Activated naive CD8-positive, alpha-beta T cell (primary cell): Measurements from ENCODE around the gene SEZ6L2.
"Not testable (repeated sequence)": the region's sequence is repeated elsewhere in the genome, so short reads cannot be mapped to it uniquely, and the experiment has no call there.

Experiments used
- H3K27ac Mint-ChIP-seq: one replicate; pipeline ENCODE4 v1.8.0; 2021; ENCODE audit warnings: mixed read lengths
- H3K27me3 Mint-ChIP-seq: one replicate; pipeline ENCODE4 v1.8.0; 2021; ENCODE audit warnings: mixed read lengths
- H3K36me3 Mint-ChIP-seq: one replicate; pipeline ENCODE4 v1.8.0; 2021; ENCODE audit warnings: mixed read lengths
- H3K4me1 Mint-ChIP-seq: one replicate; pipeline ENCODE4 v1.8.0; 2021; ENCODE audit warnings: low read depth, mixed read lengths
- H3K4me3 Mint-ChIP-seq: one replicate; pipeline ENCODE4 v1.8.0; 2021; ENCODE audit warnings: mild to moderate bottlenecking, mixed read lengths
- H3K9me3 Mint-ChIP-seq: one replicate; pipeline ENCODE4 v1.8.0; 2021; ENCODE audit warnings: low read depth, mixed read lengths

SEZ6L2 gene

DNA sequence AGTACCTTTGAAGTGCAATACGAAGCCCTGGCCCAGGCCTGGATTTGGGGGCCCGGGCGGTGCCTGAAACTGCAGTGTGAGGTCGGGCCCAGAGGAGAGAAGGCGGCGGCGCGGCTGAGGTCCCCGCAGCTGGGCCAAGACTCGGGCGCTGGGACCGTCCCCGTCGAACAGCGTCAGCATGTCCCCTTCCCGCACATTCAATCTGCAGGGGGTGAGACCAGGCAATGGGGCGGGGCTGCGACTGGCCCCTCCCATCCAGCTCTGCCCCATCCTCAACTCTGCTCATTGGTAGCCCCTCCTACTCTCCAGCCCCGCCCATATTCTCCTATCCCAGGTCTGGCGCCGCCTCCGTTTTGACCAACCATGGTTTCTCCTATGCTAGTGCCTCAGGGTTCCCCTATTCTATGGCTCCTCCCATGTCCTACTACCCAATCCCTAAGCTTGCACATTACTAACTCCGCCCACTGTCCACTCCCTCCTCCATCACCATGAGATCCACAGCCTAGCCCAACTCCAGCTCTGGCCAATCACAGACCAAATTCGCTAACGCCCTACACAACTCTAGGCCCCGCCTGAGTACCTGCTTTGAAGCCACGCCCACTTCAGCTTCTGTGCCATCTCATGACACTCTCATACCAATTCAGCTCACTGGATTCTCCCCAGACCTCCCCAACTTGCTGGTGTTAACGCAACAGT is 21.9 kb downstream of the SEZ6L2 start:
- H3K9me3 Mint-ChIP-seq: no peaks in the 10 kb centered on the region
- H3K4me1 Mint-ChIP-seq: peaks cover 12% of the 10 kb centered on the region
- peak overlapping the region; percentile 71 for H3K4me3 Mint-ChIP-seq
- H3K36me3 Mint-ChIP-seq: no peaks in the 10 kb centered on the region
- peaks cover 7% of the 10 kb centered on the region for H3K27me3 Mint-ChIP-seq
- H3K27ac Mint-ChIP-seq: no peak overlapping the region

DNA sequence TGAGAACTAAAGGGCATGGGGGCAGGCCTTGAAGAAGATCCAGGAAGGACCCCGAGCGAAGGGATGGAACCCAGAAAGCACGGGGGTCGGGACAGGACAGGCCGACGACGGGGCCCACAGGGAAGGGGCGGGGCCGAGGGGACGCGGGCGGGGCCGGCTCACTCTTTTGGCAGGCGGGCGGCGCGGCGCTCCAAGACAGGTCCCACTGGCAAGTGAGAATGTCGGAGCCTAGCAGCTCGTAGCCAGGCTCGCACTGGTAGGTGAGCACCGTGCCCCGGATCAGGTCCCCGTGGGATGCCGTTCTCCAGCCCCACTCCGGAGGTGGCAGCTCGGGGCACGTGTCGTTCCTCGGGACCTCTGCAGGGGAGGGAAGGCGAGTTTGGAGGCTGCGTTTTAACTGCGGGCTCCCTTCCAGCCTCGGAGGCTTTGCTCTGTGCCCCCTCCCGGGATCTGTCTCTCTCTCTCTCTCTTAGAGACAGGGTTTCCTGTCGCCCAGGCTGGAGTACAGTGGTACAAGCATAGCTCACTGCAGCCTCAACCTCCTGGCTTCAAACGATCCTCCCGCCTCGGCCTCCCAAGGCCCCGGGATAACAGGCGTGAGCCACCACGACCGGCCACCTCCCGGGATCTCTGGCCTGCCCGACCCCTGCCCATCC is 22.6 kb downstream of the SEZ6L2 start:
- Mint-ChIP-seq H3K4me3 (peak overlapping the region; percentile 71), H3K36me3 (no peaks in the 10 kb centered on the region), H3K9me3 (no peaks in the 10 kb centered on the region), H3K27me3 (peaks cover 7% of the 10 kb centered on the region), H3K4me1 (peaks cover 12% of the 10 kb centered on the region), H3K27ac (no peak overlapping the region)

GRCh38 chr16:29876217-29876593 is 23.1 kb downstream of the SEZ6L2 start:
- peaks cover 12% of the 10 kb centered on the region for H3K4me1 Mint-ChIP-seq
- peak overlapping the region; percentile 71 for H3K4me3 Mint-ChIP-seq
- no peaks in the 10 kb centered on the region for H3K9me3 Mint-ChIP-seq
- H3K36me3 Mint-ChIP-seq: no peaks in the 10 kb centered on the region
- peaks cover 7% of the 10 kb centered on the region for H3K27me3 Mint-ChIP-seq
- H3K27ac Mint-ChIP-seq: no peak overlapping the region

DNA sequence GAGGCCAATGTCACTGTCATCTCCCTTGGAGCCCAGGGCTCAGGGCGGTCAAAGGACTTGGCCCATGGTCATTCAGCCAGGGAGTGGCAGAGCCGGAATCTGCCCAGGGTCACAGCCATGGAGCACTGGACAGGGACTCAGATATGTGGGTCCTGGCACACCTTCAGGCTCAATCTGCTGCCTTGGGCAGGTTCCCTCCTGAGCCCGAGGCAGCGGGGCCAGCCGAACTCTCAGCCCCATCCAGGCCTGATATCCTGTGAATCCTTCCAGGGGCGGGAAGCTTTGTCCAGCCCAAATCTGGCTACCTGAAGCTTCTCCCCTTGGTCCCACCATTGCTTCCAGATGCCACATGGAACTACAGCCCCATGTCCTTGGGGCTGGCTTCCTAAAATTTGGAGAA is 24.1 kb downstream of the SEZ6L2 start:
- Mint-ChIP-seq H3K4me3 (no peak overlapping the region), H3K4me1 (peaks cover 12% of the 10 kb centered on the region), H3K27me3 (peaks cover 7% of the 10 kb centered on the region), H3K36me3 (no peaks in the 10 kb centered on the region), H3K27ac (no peak overlapping the region), H3K9me3 (no peaks in the 10 kb centered on the region)

DNA sequence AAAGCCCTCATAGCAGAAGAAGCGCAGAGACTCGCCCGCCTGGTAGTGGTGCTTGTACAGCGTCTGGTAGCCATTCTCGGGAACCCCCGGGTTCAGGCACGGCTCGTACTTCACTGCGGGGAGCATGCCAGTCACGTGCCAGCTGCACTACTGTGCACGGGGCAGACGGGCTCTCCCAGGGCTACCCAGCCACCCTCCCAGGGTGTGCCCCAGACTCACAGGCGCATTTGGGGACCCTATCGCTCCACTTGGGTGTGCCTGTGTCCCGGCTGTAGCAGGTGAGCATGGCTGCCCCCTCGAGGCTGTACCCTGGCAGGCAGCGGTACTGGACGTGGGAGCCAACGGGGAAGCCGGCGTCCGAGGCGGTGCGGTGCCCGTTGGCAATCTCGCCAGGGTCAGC is 26.0 kb downstream of the SEZ6L2 start:
- Mint-ChIP-seq H3K4me1 (peaks cover 12% of the 10 kb centered on the region), H3K36me3 (no peaks in the 10 kb centered on the region)

GRCh38 chr16:29871822-29872546 is 27.4 kb downstream of the SEZ6L2 start:
- Mint-ChIP-seq H3K36me3 (no peaks in the 10 kb centered on the region), H3K9me3 (no peaks in the 10 kb centered on the region), H3K27ac (no peak overlapping the region), H3K27me3 (peaks cover 4% of the 10 kb centered on the region), H3K4me3 (no peak overlapping the region), H3K4me1 (peaks cover 6% of the 10 kb centered on the region)

More for the DNA sequence above, 26.0 kb downstream of the SEZ6L2 start:
- no peak overlapping the region for H3K27ac Mint-ChIP-seq
- no peaks in the 10 kb centered on the region for H3K9me3 Mint-ChIP-seq
- H3K27me3 Mint-ChIP-seq: peaks cover 7% of the 10 kb centered on the region
- H3K4me3 Mint-ChIP-seq: no peak overlapping the region

DNA sequence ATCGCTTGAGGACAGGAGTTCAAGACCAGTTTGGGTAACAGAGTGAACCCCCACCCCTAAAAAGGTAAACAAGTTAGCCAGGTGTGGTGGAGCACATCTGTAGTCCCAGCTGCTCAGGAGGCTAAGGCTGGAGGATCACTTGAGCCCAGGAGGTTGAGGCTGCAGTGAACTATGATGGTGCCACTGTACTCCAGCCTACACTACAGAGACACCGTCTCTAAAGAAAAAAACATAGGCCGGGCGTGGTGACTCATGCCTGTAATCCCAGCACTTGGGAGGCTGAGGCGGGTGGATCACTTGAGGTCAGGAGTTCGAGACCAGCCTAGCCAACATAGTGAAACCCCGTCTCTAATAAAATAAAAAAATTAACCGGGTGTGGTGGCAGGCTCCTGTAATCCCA is 30.3 kb downstream of the SEZ6L2 start:
- not testable (repeated sequence) for H3K9me3 Mint-ChIP-seq, H3K4me1 Mint-ChIP-seq, H3K27ac Mint-ChIP-seq, H3K36me3 Mint-ChIP-seq, H3K4me3 Mint-ChIP-seq, H3K27me3 Mint-ChIP-seq

DNA sequence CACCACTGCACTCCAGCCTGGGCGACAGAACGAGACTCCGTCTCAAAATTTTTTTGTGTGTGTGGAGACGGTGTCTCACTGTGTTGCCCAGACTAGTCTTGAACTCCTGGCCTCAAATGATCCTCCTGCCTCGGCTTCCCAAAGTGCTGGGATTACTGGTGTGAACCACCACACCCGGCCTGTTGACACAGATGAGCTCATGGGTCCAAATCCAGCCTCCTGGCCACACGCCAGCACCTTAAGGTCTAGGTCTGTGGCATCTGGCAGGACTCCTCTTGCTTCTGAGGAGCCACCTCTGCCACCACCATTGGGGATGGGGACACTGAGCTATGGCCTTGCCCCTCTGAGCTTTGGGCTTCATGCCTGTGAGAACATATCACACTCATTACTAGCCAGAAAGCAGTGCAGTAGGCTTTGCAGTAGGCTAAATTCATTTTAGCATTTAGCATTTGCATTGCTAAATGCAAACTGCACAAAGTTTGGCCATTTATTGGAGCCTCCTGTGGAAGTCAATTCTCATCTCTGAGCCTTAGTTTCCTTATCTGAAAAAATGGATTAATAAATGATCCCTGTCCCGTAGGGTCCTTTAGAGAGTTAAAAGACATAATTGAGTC is 30.8 kb downstream of the SEZ6L2 start:
- Mint-ChIP-seq H3K4me3 (no peak overlapping the region), H3K9me3 (no peaks in the 10 kb centered on the region), H3K4me1 (peaks cover under 1% of the 10 kb centered on the region), H3K27me3 (no peaks in the 10 kb centered on the region), H3K36me3 (no peaks in the 10 kb centered on the region), H3K27ac (no peak overlapping the region)

DNA sequence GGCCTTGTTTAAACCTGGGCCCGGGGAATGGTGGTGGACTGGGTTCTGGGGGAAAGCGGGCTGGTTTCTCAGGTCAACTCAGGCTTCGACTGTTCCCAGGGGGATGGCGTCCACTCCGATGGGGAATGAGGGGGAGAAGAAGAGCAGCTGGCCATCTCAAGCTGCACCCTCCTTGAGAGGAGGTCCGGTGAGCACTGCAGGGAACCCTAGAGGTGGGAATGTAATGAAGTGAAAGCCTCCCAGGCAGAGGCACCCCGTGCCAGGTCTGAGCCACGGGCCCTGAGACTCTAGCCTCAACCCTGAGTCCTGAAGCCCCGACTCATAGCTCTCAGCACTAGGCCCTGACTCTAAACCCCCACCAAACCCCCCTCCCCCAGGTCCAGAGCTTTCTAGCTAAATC is 35.1 kb downstream of the SEZ6L2 start:
- H3K4me3 Mint-ChIP-seq: no peak overlapping the region
- H3K27me3 Mint-ChIP-seq: no peaks in the 10 kb centered on the region
- no peak overlapping the region for H3K27ac Mint-ChIP-seq
- H3K4me1 Mint-ChIP-seq: peaks cover 18% of the 10 kb centered on the region
- no peaks in the 10 kb centered on the region for H3K36me3 Mint-ChIP-seq
- H3K9me3 Mint-ChIP-seq: no peaks in the 10 kb centered on the region

GRCh38 chr16:29863669-29863984 is 35.7 kb downstream of the SEZ6L2 start:
- Mint-ChIP-seq H3K27ac (peak overlapping the region; percentile 99), H3K27me3 (no peaks in the 10 kb centered on the region), H3K36me3 (no peaks in the 10 kb centered on the region), H3K9me3 (no peaks in the 10 kb centered on the region), H3K4me1 (peaks cover 18% of the 10 kb centered on the region), H3K4me3 (peak overlapping the region; percentile 96)

- H3K36me3 Mint-ChIP-seq: peaks cover 3% of the 10 kb centered on the region
Observed at GRCh38 chr16:29862884-29863668, 36.3 kb downstream of the SEZ6L2 start, which contains the start of gene CDIPT. TSS of gene CDIPT (minus strand) at chr16:29863226. CDS start at chr16:29862857, 369 bp downstream.

DNA sequence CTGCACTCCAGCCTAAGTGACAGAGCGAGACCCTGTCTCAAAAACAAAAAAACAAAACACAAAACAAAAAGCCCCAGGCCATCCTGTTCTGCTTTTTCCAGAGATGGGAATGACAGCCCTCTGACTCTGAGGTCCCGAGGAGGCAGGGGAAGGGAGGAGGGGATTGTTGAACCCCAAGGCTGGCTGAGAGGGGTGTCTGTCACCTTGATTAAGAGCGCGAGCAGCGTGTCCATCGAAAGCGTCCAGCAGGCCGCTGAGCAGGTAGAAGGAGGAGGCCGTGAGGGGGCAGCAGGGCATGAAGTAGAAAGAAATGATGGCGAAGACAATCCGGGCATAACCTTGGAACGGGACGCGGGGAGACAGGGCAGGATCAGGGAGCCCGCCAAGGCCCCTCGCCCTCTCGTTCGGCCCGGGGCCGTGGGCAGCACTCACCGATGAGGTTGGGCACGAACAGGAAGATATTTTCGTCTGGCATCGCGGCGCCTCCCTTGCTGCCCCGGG is 36.9 kb downstream of the SEZ6L2 start:
- Mint-ChIP-seq H3K4me3 (peak overlapping the region; percentile 96), H3K4me1 (peaks cover 18% of the 10 kb centered on the region), H3K27me3 (no peaks in the 10 kb centered on the region), H3K36me3 (peaks cover 3% of the 10 kb centered on the region), H3K27ac (peak overlapping the region; percentile 92), H3K9me3 (no peaks in the 10 kb centered on the region)

More at GRCh38 chr16:29862884-29863668, 36.3 kb downstream of the SEZ6L2 start, which contains the start of gene CDIPT:
- H3K27me3 Mint-ChIP-seq: no peaks in the 10 kb centered on the region
- peaks cover 18% of the 10 kb centered on the region for H3K4me1 Mint-ChIP-seq
- peak within 1 kb of the TSS; percentile 96 for H3K4me3 Mint-ChIP-seq
- H3K27ac Mint-ChIP-seq: peak within 1 kb of the TSS; percentile 99
- H3K9me3 Mint-ChIP-seq: no peaks in the 10 kb centered on the region

- Mint-ChIP-seq H3K9me3 (no peaks in the 10 kb centered on the region), H3K27me3 (no peaks in the 10 kb centered on the region), H3K36me3 (peaks cover 3% of the 10 kb centered on the region), H3K27ac (peak overlapping the region; percentile 23), H3K4me1 (peaks cover 18% of the 10 kb centered on the region), H3K4me3 (no peak overlapping the region)
Observed at GRCh38 chr16:29860218-29860617, 39.1 kb downstream of the SEZ6L2 start.

DNA sequence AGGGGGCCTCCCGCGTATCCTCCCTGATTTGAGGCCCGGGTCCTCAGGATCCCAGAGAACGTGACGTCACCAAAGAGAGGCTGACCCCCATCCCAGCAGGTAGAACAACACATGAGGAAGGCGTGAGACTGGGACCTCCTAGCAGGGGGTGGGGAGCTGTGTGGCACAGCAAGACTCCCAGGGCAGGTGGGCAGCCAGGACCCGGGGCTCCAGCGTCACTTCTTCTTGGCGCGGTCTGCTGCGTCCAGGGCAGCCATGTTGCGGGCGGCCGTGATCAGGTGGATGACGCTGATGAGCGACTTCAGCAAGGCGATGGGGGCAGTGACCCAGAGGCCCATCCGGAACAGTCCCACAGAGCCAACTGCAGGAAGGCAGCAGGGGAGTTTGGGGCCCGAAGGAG is 40.4 kb downstream of the SEZ6L2 start:
- no peak overlapping the region for H3K4me3 Mint-ChIP-seq
- no peaks in the 10 kb centered on the region for H3K27me3 Mint-ChIP-seq
- no peak overlapping the region for H3K27ac Mint-ChIP-seq

More for the DNA sequence above, 40.4 kb downstream of the SEZ6L2 start:
- H3K4me1 Mint-ChIP-seq: peaks cover 18% of the 10 kb centered on the region
- H3K36me3 Mint-ChIP-seq: peaks cover 3% of the 10 kb centered on the region
- no peaks in the 10 kb centered on the region for H3K9me3 Mint-ChIP-seq
